Measurements from ENCODE around the gene UPK1A. TPM values are rescaled to one million over a fixed set of nuclear protein-coding genes. Genes with fewer than 3 reads are reported as not detected.
"Not testable (repeated sequence)": the region's sequence is repeated elsewhere in the genome, so short reads cannot be mapped to it uniquely, and the experiment has no call there.

Gene UPK1A
- total RNA-seq, 8 experiments from 2014 or later: 0.38 TPM; not detected in 7

- WGBS, 10 experiments: no CpG with 5 or more reads among the region's 109 CpGs
- in situ Hi-C loops (cut with MboI; ENCODE audit: low pct_unique_long_range_greater_than_20kb in 2 of 9, low sequenced_read_pairs in 9 of 9, unreplicated experiment in 9 of 9): no loop called here
- Histone ChIP-seq H3K4me1 (replicated peaks in 1 of 2) (peaks cover 16 to 17% of the 10 kb centered on the region in 2 donors), H3K4me3 (peak within 1 kb of the TSS; percentile 39 to 91 (median 62)), H3K27ac (peak within 1 kb of the TSS; percentile 81 to 94)
- peak in 7 of 8 experiments; percentile 0 to 74 (median 28) for ATAC-seq (replicated peaks in 6 of 8)
Observed at GRCh38 chr19:35717665-35718344, 51.5 kb downstream of the UPK1A start, which contains the start of gene KMT2B. KMT2B (plus strand) TSS chr19:35718003; CDS start chr19:35718019, 16 bp downstream.

DNA sequence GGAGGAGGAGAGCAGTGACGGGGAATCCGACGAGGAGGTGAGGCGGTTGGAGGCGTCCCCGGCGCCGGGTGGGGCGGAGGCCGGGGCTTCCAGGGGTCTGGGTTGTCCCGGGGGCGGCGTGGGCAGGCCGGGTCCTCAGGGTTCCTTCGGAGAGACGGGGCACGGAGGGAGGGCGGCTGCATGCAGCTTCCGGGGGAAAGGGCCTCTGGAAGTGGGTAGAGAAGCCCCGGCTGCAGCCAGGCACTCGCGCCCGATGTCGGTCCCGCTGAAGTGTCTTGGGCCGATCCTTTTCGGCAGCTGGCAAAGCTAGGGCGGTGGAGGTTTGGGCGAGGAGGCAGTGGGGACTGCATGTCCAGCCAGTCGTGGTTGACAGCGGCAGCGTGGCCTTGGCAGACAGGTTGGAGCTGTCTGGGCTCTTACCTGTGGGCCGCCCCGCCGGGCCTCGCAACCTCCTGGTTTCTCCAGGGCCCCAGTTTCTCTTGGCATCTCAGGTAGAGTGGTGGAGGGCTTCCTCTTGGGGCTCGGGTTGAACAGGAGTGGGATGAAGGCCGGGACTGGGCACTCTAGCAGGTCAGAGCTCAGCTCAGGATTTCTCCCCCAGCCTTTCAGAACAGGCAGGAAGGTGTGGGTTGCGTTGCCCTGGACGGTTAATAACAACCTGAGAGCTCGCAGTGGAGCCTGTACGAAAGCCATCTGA lies 52.2 kb downstream of the UPK1A start:
- H3K4me1 ChIP-seq (replicated peaks in 1 of 2): peaks cover 16 to 17% of the 10 kb centered on the region in 2 donors
- peak overlapping the region; percentile 81 to 94 for H3K27ac ChIP-seq
- 0 to 10% (median 0%) methylated on average over 1 to 6 of the region's 42 CpGs; no CpG with 5 or more reads in 7 of the 10 experiments for WGBS, 10 experiments
- H3K4me3 ChIP-seq: peak overlapping the region; percentile 39 to 91 (median 62)
- in situ Hi-C loops (cut with MboI; ENCODE audit: low pct_unique_long_range_greater_than_20kb in 2 of 9, low sequenced_read_pairs in 9 of 9, unreplicated experiment in 9 of 9): no loop called here
- peak in 2 of 8 experiments; percentile 0 to 1 for ATAC-seq (replicated peaks in 6 of 8)

GRCh38 chr19:35719402-35720162 lies 53.3 kb downstream of the UPK1A start:
- 60 to 100% (median 83%) methylated on average over 1 to 14 of the region's 32 CpGs; no CpG with 5 or more reads in 3 of the 10 experiments for whole genome bisulfite sequencing, 10 experiments
- ATAC-seq (replicated peaks in 6 of 8): no peak
- in situ Hi-C loops (cut with MboI; ENCODE audit: low pct_unique_long_range_greater_than_20kb in 2 of 9, low sequenced_read_pairs in 9 of 9, unreplicated experiment in 9 of 9): no loop called here
- Histone ChIP-seq H3K4me1 (replicated peaks in 1 of 2) (peaks cover 16 to 17% of the 10 kb centered on the region in 2 donors), H3K27ac (no peak overlapping the region), H3K4me3 (peak overlapping the region in 2 of 5 donors; percentile 39 to 60)

- H3K4me1 ChIP-seq (replicated peaks in 1 of 2): peaks cover 15 to 17% of the 10 kb centered on the region in 2 donors
- H3K27ac ChIP-seq: no peak overlapping the region
- H3K4me3 ChIP-seq: no peak overlapping the region
- 80 to 100% (median 99%) methylated on average over 1 to 8 of the region's 9 CpGs for WGBS, 10 experiments
- in situ Hi-C loops (cut with MboI; ENCODE audit: low pct_unique_long_range_greater_than_20kb in 2 of 9, low sequenced_read_pairs in 9 of 9, unreplicated experiment in 9 of 9): no loop called here
- no peak for ATAC-seq (replicated peaks in 6 of 8)
Observed at GRCh38 chr19:35720163-35720524, 53.8 kb downstream of the UPK1A start.

- in situ Hi-C loops (cut with MboI; ENCODE audit: low pct_unique_long_range_greater_than_20kb in 2 of 9, low sequenced_read_pairs in 9 of 9, unreplicated experiment in 9 of 9): no loop called here
- Histone ChIP-seq H3K4me1 (replicated peaks in 1 of 2) (peaks cover 10 to 13% of the 10 kb centered on the region in 2 donors), H3K27ac (no peak overlapping the region), H3K4me3 (no peak overlapping the region)
- WGBS, 10 experiments: no CpG with 5 or more reads among the region's 17 CpGs
- ATAC-seq (replicated peaks in 6 of 8): no peak
Observed at GRCh38 chr19:35720648-35721047, 54.3 kb downstream of the UPK1A start.

DNA sequence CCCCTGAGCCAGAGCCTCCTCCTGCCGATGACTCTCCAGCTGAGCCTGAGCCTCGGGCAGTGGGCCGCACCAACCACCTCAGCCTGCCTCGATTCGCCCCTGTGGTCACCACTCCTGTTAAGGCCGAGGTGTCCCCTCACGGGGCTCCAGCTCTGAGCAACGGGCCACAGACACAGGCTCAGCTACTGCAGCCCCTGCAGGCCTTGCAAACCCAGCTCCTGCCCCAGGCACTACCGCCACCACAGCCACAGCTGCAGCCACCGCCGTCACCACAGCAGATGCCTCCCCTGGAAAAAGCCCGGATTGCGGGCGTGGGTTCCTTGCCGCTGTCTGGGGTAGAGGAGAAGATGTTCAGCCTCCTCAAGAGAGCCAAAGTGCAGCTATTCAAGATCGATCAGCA lies 55.1 kb downstream of the UPK1A start:
- peaks cover 6 to 8% of the 10 kb centered on the region in 2 donors for H3K4me1 ChIP-seq (replicated peaks in 1 of 2)
- ATAC-seq (replicated peaks in 6 of 8): no peak
- in situ Hi-C loops (cut with MboI; ENCODE audit: low pct_unique_long_range_greater_than_20kb in 2 of 9, low sequenced_read_pairs in 9 of 9, unreplicated experiment in 9 of 9): no loop called here
- no peak overlapping the region for H3K27ac ChIP-seq
- H3K4me3 ChIP-seq: no peak overlapping the region
- WGBS, 10 experiments: 84 to 100% (median 97%) methylated on average over 1 to 9 of the region's 16 CpGs; no CpG with 5 or more reads in 4 of the 10 experiments

DNA sequence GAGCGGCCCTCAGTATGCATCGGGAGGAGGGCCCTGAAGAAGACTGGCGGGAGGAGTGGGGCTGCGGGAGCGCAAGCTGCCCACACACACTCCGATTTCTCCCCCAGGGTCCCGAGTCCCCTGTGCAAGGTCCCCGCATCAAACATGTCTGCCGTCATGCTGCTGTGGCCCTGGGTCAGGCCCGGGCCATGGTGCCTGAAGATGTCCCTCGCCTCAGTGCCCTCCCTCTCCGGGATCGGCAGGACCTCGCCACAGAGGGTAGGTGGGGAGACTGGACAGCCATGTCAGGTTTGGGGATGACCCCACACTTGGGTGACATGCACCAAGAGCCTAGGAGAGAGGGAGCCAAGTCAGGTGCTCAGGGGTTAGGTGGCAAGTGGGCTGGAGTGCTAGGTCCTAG lies 56.1 kb downstream of the UPK1A start:
- H3K4me3 ChIP-seq: no peak overlapping the region
- ATAC-seq (replicated peaks in 6 of 8): no peak
- WGBS, 10 experiments: 78 to 100% (median 90%) methylated on average over 1 to 8 of the region's 14 CpGs; no CpG with 5 or more reads in 7 of the 10 experiments

DNA sequence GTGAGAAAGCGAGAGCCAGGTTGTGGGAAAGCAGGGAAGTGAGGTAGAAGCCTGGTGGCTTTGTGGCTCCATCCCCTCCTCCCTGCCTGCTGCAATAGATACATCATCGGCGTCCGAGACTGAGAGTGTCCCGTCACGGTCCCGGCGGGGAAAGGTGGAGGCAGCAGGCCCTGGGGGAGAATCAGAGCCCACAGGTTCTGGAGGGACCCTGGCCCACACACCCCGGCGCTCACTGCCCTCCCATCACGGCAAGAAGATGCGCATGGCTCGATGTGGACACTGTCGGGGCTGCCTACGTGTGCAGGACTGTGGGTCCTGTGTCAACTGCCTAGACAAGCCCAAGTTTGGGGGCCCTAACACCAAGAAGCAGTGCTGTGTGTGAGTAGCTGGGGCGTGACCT lies 56.6 kb downstream of the UPK1A start:
- in situ Hi-C loops (cut with MboI; ENCODE audit: low pct_unique_long_range_greater_than_20kb in 2 of 9, low sequenced_read_pairs in 9 of 9, unreplicated experiment in 9 of 9): no loop called here
- Histone ChIP-seq H3K4me3 (no peak overlapping the region), H3K27ac (no peak overlapping the region), H3K4me1 (replicated peaks in 1 of 2) (peaks cover 6 to 8% of the 10 kb centered on the region in 2 donors)
- 90 to 100% (median 100%) methylated on average over 1 to 8 of the region's 16 CpGs; no CpG with 5 or more reads in 5 of the 10 experiments for WGBS, 10 experiments
- no peak for ATAC-seq (replicated peaks in 6 of 8)

More for the DNA sequence above, 56.1 kb downstream of the UPK1A start:
- peaks cover 6 to 8% of the 10 kb centered on the region in 2 donors for H3K4me1 ChIP-seq (replicated peaks in 1 of 2)
- in situ Hi-C loops (cut with MboI; ENCODE audit: low pct_unique_long_range_greater_than_20kb in 2 of 9, low sequenced_read_pairs in 9 of 9, unreplicated experiment in 9 of 9): no loop called here
- no peak overlapping the region for H3K27ac ChIP-seq

DNA sequence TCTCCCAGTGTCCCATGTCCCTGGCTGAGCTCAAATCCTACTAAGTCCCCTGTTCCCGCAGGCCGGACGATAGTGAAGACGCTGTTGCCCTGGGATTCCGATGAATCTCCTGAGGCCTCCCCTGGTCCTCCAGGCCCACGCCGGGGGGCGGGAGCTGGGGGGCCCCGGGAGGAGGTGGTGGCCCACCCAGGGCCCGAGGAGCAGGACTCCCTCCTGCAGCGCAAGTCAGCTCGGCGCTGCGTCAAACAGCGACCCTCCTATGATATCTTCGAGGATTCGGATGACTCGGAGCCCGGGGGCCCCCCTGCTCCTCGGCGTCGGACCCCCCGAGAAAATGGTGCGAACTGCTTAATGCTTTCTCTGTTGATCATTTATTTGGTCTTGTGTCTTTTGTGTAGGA lies 57.4 kb downstream of the UPK1A start:
- in situ Hi-C loops (cut with MboI; ENCODE audit: low pct_unique_long_range_greater_than_20kb in 2 of 9, low sequenced_read_pairs in 9 of 9, unreplicated experiment in 9 of 9): no loop called here
- no peak for ATAC-seq (replicated peaks in 6 of 8)
- WGBS, 10 experiments: 88 to 100% (median 96%) methylated on average over 1 to 18 of the region's 24 CpGs; no CpG with 5 or more reads in 4 of the 10 experiments

GRCh38 chr19:35724132-35724531 lies 57.8 kb downstream of the UPK1A start:
- H3K4me1 ChIP-seq (replicated peaks in 1 of 2); ATAC-seq (replicated peaks in 6 of 8); in situ Hi-C loops (cut with MboI; ENCODE audit: low pct_unique_long_range_greater_than_20kb in 2 of 9, low sequenced_read_pairs in 9 of 9, unreplicated experiment in 9 of 9); H3K27ac ChIP-seq; H3K4me3 ChIP-seq: not testable (repeated sequence)
- 89 to 94% methylated on average over 3 to 5 of the region's 7 CpGs; no CpG with 5 or more reads in 8 of the 10 experiments for WGBS, 10 experiments

More for the DNA sequence above, 57.4 kb downstream of the UPK1A start:
- Histone ChIP-seq H3K4me1 (replicated peaks in 1 of 2) (peaks cover 6 to 8% of the 10 kb centered on the region in 2 donors), H3K4me3 (no peak overlapping the region), H3K27ac (no peak overlapping the region)

- peaks cover 0 to 1% of the 10 kb centered on the region in 2 donors for H3K4me1 ChIP-seq (replicated peaks in 1 of 2)
- no peak overlapping the region for H3K27ac ChIP-seq
- no peak for ATAC-seq (replicated peaks in 6 of 8)
- no peak overlapping the region for H3K4me3 ChIP-seq
- in situ Hi-C loops (cut with MboI; ENCODE audit: low pct_unique_long_range_greater_than_20kb in 2 of 9, low sequenced_read_pairs in 9 of 9, unreplicated experiment in 9 of 9): no loop called here
- 80 to 100% (median 93%) methylated on average over 2 to 4 of the region's 12 CpGs; no CpG with 5 or more reads in 7 of the 10 experiments for WGBS, 10 experiments
Observed at GRCh38 chr19:35724560-35724959, 58.2 kb downstream of the UPK1A start.

- no peaks in the 10 kb centered on the region for H3K4me1 ChIP-seq (replicated peaks in 1 of 2)
- no peak overlapping the region for H3K27ac ChIP-seq
- in situ Hi-C loops (cut with MboI; ENCODE audit: low pct_unique_long_range_greater_than_20kb in 2 of 9, low sequenced_read_pairs in 9 of 9, unreplicated experiment in 9 of 9): no loop called here
- no peak overlapping the region for H3K4me3 ChIP-seq
- ATAC-seq (replicated peaks in 6 of 8): no peak
- WGBS, 10 experiments: 93 to 100% (median 97%) methylated on average over 1 to 6 of the region's 23 CpGs; no CpG with 5 or more reads in 5 of the 10 experiments
Observed at GRCh38 chr19:35725216-35725861, 59.0 kb downstream of the UPK1A start.
